Daoy (cell line): Measurements from ENCODE around the gene LRIT3. TPM values are rescaled to one million over a fixed set of nuclear protein-coding genes. Genes with fewer than 3 reads are reported as not detected.
"Not testable (repeated sequence)": the region's sequence is repeated elsewhere in the genome, so short reads cannot be mapped to it uniquely, and the experiment has no call there.

Source experiments
- DNase-seq: peaks from one replicate; pipeline ENCODE4 v3.0.0-alpha.2; 2015; ENCODE audit warnings: low read depth
- total RNA-seq: library from RNA; depleted of rRNA; stranded (reverse); fragments of >200 nt; shearing (Covaris generic); gene quantifications from 2 replicates; pipeline ENCODE4 v1.2.3, GENCODE V29; 2014

Gene LRIT3
- total RNA-seq, 1 experiment from 2014 or later, result not detected

GRCh38 chr4:109850601-109851000 lies 2.7 kb downstream of the LRIT3 start:
- no peak for DNase-seq

GRCh38 chr4:109859426-109860300 lies 11.8 kb downstream of the LRIT3 start:
- DNase-seq, result not testable (repeated sequence)

- no peak for DNase-seq
Observed at GRCh38 chr4:109861271-109861670, 13.4 kb downstream of the LRIT3 start.

GRCh38 chr4:109861916-109862511 lies 14.1 kb downstream of the LRIT3 start:
- no peak for DNase-seq

- DNase-seq, result no peak
Observed at GRCh38 chr4:109864134-109864533, 16.2 kb downstream of the LRIT3 start.

GRCh38 chr4:109870061-109870460 lies 22.2 kb downstream of the LRIT3 start:
- DNase-seq, result no peak

- no peak for DNase-seq
Observed at GRCh38 chr4:109872065-109872464, 24.2 kb downstream of the LRIT3 start.

- no peak for DNase-seq
Observed at GRCh38 chr4:109872950-109873656, 25.2 kb downstream of the LRIT3 start.

GRCh38 chr4:109873791-109874514 lies 26.0 kb downstream of the LRIT3 start:
- DNase-seq, result no peak

- DNase-seq, result no peak
Observed at GRCh38 chr4:109875106-109875505, 27.2 kb downstream of the LRIT3 start.

- DNase-seq, result not testable (repeated sequence)
Observed at GRCh38 chr4:109875553-109875952, 27.6 kb downstream of the LRIT3 start.

- DNase-seq, result no peak
Observed at GRCh38 chr4:109876634-109877265, 28.8 kb downstream of the LRIT3 start.

GRCh38 chr4:109877400-109877799 lies 29.5 kb downstream of the LRIT3 start:
- DNase-seq, result no peak

- no peak for DNase-seq
Observed at GRCh38 chr4:109878355-109878754, 30.4 kb downstream of the LRIT3 start.

- DNase-seq, result no peak
Observed at GRCh38 chr4:109879081-109879480, 31.2 kb downstream of the LRIT3 start.

GRCh38 chr4:109879636-109880314 lies 31.9 kb downstream of the LRIT3 start:
- DNase-seq, result no peak

GRCh38 chr4:109886303-109886702 lies 38.4 kb downstream of the LRIT3 start:
- no peak for DNase-seq

GRCh38 chr4:109887071-109887470 lies 39.2 kb downstream of the LRIT3 start:
- no peak for DNase-seq

GRCh38 chr4:109890076-109890475 lies 42.2 kb downstream of the LRIT3 start:
- DNase-seq, result no peak

- no peak for DNase-seq
Observed at GRCh38 chr4:109902559-109903251, 54.8 kb downstream of the LRIT3 start.
